Neural cell (in vitro differentiated cells): ENCODE measurements around the gene FMO2. TPM values are rescaled to one million over a fixed set of nuclear protein-coding genes. Genes with fewer than 3 reads are reported as not detected.

Source experiments
- H2AFZ ChIP-seq: fragments of 200-600, 300-800 bp; sonication (generic), shearing (Covaris generic); 2 replicates; pipeline ENCODE4 v1.6.0; 2014; ENCODE audit warnings: low read depth, mild to moderate bottlenecking, antibody characterized with exemption, low read length, moderate library complexity
- H3F3A ChIP-seq: fragments of 200-600 bp; shearing (Covaris generic); 2 replicates; pipeline ENCODE4 v1.6.1; 2016; ENCODE audit warnings: mild to moderate bottlenecking, moderate library complexity, mixed read lengths, antibody characterized with exemption, low read length; ENCODE audit not compliant: insufficient read depth, poor library complexity, severe bottlenecking
- H3K27ac ChIP-seq: fragments of 200-600, 300-800 bp; sonication (generic), shearing (Covaris generic); 2 replicates; pipeline ENCODE4 v1.5.1; 2014; ENCODE audit warnings: mild to moderate bottlenecking, low read length, moderate library complexity
- H3K27me3 ChIP-seq: fragments of 300-800, 200-600 bp; sonication (generic), shearing (Covaris generic); 2 replicates; pipeline ENCODE4 v1.6.0; 2014; ENCODE audit warnings: mild to moderate bottlenecking, low read depth, low read length, moderate library complexity; ENCODE audit not compliant: insufficient read depth
- H3K36me3 ChIP-seq: fragments of 300-800, 200-600 bp; sonication (generic), shearing (Covaris generic); 2 replicates; pipeline ENCODE4 v1.5.1; 2014; ENCODE audit warnings: mild to moderate bottlenecking, antibody characterized with exemption, low read length, moderate library complexity; ENCODE audit not compliant: insufficient read depth
- H3K4me2 ChIP-seq: fragments of 300-800, 200-600 bp; sonication (generic), shearing (Covaris generic); 2 replicates; pipeline ENCODE4 v1.6.0; 2014; ENCODE audit warnings: mild to moderate bottlenecking, low read length
- H3K4me3 ChIP-seq: fragments of 300-800, 200-600 bp; sonication (generic), shearing (Covaris generic); 2 replicates; pipeline ENCODE4 v1.5.1; 2014; ENCODE audit warnings: mild to moderate bottlenecking, low read length, moderate library complexity
- H3K79me2 ChIP-seq: fragments of 200-600 bp; shearing (Covaris generic); replicated peaks from 2 replicates; pipeline ENCODE4 v1.6.0; 2014; ENCODE audit warnings: mild to moderate bottlenecking, low read length, moderate library complexity; ENCODE audit not compliant: insufficient read depth
- H3K9ac ChIP-seq: fragments of 300-800, 200-600 bp; sonication (generic), shearing (Covaris generic); 2 replicates; pipeline ENCODE4 v1.6.1; 2016; ENCODE audit warnings: mild to moderate bottlenecking, low read length, mixed read lengths
- H3K9me2 ChIP-seq: fragments of 200-600 bp; shearing (Covaris generic); 2 replicates; pipeline ENCODE4 v1.6.1; 2016; ENCODE audit warnings: mild to moderate bottlenecking, low read length, mixed read lengths; ENCODE audit not compliant: insufficient read depth
- H3K9me3 ChIP-seq: fragments of 200-600, 300-800 bp; sonication (generic), shearing (Covaris generic); 2 replicates; pipeline ENCODE4 v1.6.1; 2016; ENCODE audit warnings: mild to moderate bottlenecking, mixed run types, low read length, moderate library complexity, mixed read lengths
- H4K20me1 ChIP-seq: fragments of 200-600 bp; shearing (Covaris generic); 2 replicates; pipeline ENCODE4 v1.6.1; 2016; ENCODE audit warnings: mild to moderate bottlenecking, mixed run types; ENCODE audit not compliant: insufficient read depth
- CTCF ChIP-seq: fragments of 450-650 bp; IDR thresholded peaks from 2 replicates; pipeline ENCODE4 v1.5.1; 2014; ENCODE audit warnings: antibody characterized with exemption, mild to moderate bottlenecking, moderate library complexity; ENCODE audit not compliant: poor library complexity, severe bottlenecking
- EP300 ChIP-seq: fragments of 450-650 bp; conservative IDR thresholded peaks from 2 replicates; pipeline ENCODE4 v1.6.1; 2014; ENCODE audit warnings: antibody characterized with exemption, mild to moderate bottlenecking, moderate library complexity; ENCODE audit not compliant: poor library complexity, severe bottlenecking
- EZH2 ChIP-seq: fragments of 200-600, 300-800 bp; shearing (Covaris generic), sonication (generic); IDR thresholded peaks from 2 replicates; pipeline ENCODE4 v1.6.1; 2014; ENCODE audit warnings: antibody characterized with exemption, low read length, borderline replicate concordance, mild to moderate bottlenecking; ENCODE audit not compliant: insufficient read depth, poor library complexity, severe bottlenecking
- MXI1 ChIP-seq: fragments of 450-650 bp; conservative IDR thresholded peaks from 2 replicates; pipeline ENCODE4 v1.6.1; 2014; ENCODE audit warnings: antibody characterized with exemption, mild to moderate bottlenecking; ENCODE audit not compliant: poor library complexity, severe bottlenecking
- POLR2AphosphoS5 ChIP-seq: IDR thresholded peaks from 2 replicates; pipeline ENCODE4 v1.6.1; 2012
- RAD21 ChIP-seq: fragments of 450-650 bp; conservative IDR thresholded peaks from 2 replicates; pipeline ENCODE4 v1.6.1; 2014; ENCODE audit warnings: antibody characterized with exemption, mild to moderate bottlenecking, moderate library complexity
- REST ChIP-seq: IDR thresholded peaks from 2 replicates; pipeline ENCODE4 v1.6.1; 2012; ENCODE audit warnings: borderline replicate concordance
- SMC3 ChIP-seq: fragments of 450-650 bp; conservative IDR thresholded peaks from 2 replicates; pipeline ENCODE4 v1.6.1; 2014; ENCODE audit warnings: antibody characterized with exemption, mild to moderate bottlenecking, moderate library complexity; ENCODE audit not compliant: poor library complexity
- TAF1 ChIP-seq: IDR thresholded peaks from 2 replicates; pipeline ENCODE4 v1.6.1; 2012; ENCODE audit warnings: low read depth
- polyA plus RNA-seq: library from polyadenylated mRNA; depleted of rRNA; stranded (reverse); fragments of >200 nt; gene quantifications from 2 replicates; pipeline ENCODE4 v1.2.3, GENCODE V29; 2014

FMO2 gene
- polyA plus RNA-seq, 1 donor from 2014 or later = not detected

GRCh38 chr1:171161431-171161830 lies 23.7 kb upstream of the FMO2 start:
- Histone ChIP-seq H3K4me2 (no peak overlapping the region), H2AFZ (no peak overlapping the region), H3K27me3 (no peaks in the 10 kb centered on the region), H3F3A (no peaks in the 10 kb centered on the region), H3K27ac (no peak overlapping the region), H3K4me3 (no peak overlapping the region), H3K9me3 (no peaks in the 10 kb centered on the region), H3K79me2 (no peaks in the 10 kb centered on the region), H3K9ac (no peak overlapping the region), H3K36me3 (no peaks in the 10 kb centered on the region), H4K20me1 (no peaks in the 10 kb centered on the region), H3K9me2 (no peaks in the 10 kb centered on the region)
- TF ChIP-seq REST (no peak), TAF1 (no peak), RAD21 (no peak), EP300 (no peak), EZH2 (no peak), POLR2AphosphoS5 (no peak), CTCF (no peak)

- no peaks in the 10 kb centered on the region for H3K27me3 ChIP-seq
- no peaks in the 10 kb centered on the region for H3F3A ChIP-seq
- H3K4me2 ChIP-seq = no peak overlapping the region
- H3K4me3 ChIP-seq = no peak overlapping the region
- H3K9me2 ChIP-seq = no peaks in the 10 kb centered on the region
- no peaks in the 10 kb centered on the region for H4K20me1 ChIP-seq
- H3K27ac ChIP-seq = no peak overlapping the region
- no peaks in the 10 kb centered on the region for H3K9me3 ChIP-seq
- no peaks in the 10 kb centered on the region for H3K36me3 ChIP-seq
- H3K79me2 ChIP-seq = no peaks in the 10 kb centered on the region
- no peak overlapping the region for H2AFZ ChIP-seq
- no peak for TF ChIP-seq REST
- TF ChIP-seq EP300 = no peak
- no peak for TF ChIP-seq CTCF
- no peak for TF ChIP-seq TAF1
- TF ChIP-seq RAD21 = no peak
- no peak for TF ChIP-seq POLR2AphosphoS5
- TF ChIP-seq SMC3 = no peak
- no peak for TF ChIP-seq EZH2
- no peak for TF ChIP-seq MXI1
- H3K9ac ChIP-seq = no peak overlapping the region
Observed at GRCh38 chr1:171166361-171166760, 18.7 kb upstream of the FMO2 start.
